HEK293 (cell line): ENCODE data around the gene ITPR2.
A peak's percentile ranks its signal among the peaks of the same experiment; 100 is the strongest.

ENCODE experiments used
- CTCF ChIA-PET: fragments of 350-600 bp; formaldehyde crosslinking; extraction: SDS; loops from one replicate; lab custom pipeline; 2021; ENCODE audit warnings: antibody characterized with exemption; lab: Yijun Ruan, JAX
- POLR2A ChIA-PET: fragments of 300-600 bp; formaldehyde crosslinking; extraction: SDS; loops from one replicate; lab custom pipeline; 2020; ENCODE audit warnings: antibody characterized with exemption, inconsistent platforms; lab: Yijun Ruan, JAX
- H3K27ac ChIP-seq: fragments of 200-500 bp; sonication (Bioruptor generic); 2 replicates; pipeline ENCODE4 v1.5.1; 2014; ENCODE audit warnings: low read depth, low read length, control low read depth, inconsistent platforms; ENCODE audit errors: extremely low read depth
- H3K36me3 ChIP-seq, 2 experiments: fragments of 200-500 bp in 1 of 2; sonication (Bioruptor generic) in 1 of 2; 1 replicate in 1 of 2; 2 replicates in 1 of 2; pipeline ENCODE4 v1.5.1; 2014 to 2017; ENCODE audit warnings: inconsistent platforms in 2 of 2, low read length in 2 of 2; ENCODE audit not compliant: control insufficient read depth in 2 of 2, insufficient read depth in 1 of 2
- H3K4me1 ChIP-seq: fragments of 200-500 bp; sonication (Bioruptor generic); 2 replicates; pipeline ENCODE4 v1.5.1; 2014; ENCODE audit warnings: mild to moderate bottlenecking, low read length, inconsistent platforms; ENCODE audit not compliant: control insufficient read depth, insufficient read depth
- H3K4me3 ChIP-seq: 2 replicates; pipeline ENCODE4 v1.5.1; 2011; ENCODE audit warnings: low read depth, mild to moderate bottlenecking, control low read depth, low read length, moderate library complexity
- H3K9me3 ChIP-seq: fragments of 200-500 bp; sonication (Bioruptor generic); 2 replicates; pipeline ENCODE4 v1.5.1; 2014; ENCODE audit warnings: low read depth, low read length, inconsistent platforms; ENCODE audit not compliant: control insufficient read depth, insufficient read depth
- GLIS1 ChIP-seq: fragments of 450-650 bp; formaldehyde crosslinking; IDR thresholded peaks from 2 replicates; pipeline ENCODE4 v1.5.1; 2016; ENCODE audit warnings: missing biosample characterization, missing genetic modification characterization
- IKZF3 ChIP-seq: fragments of 450-650 bp; IDR thresholded peaks from 2 replicates; pipeline ENCODE4 v1.5.0; 2018; ENCODE audit warnings: missing biosample characterization, mild to moderate bottlenecking, missing genetic modification characterization, moderate library complexity
- PRDM1 ChIP-seq: fragments of 450-650 bp; formaldehyde crosslinking; IDR thresholded peaks from 2 replicates; pipeline ENCODE4; 2016; ENCODE audit warnings: missing biosample characterization, missing genetic modification characterization
- REPIN1 ChIP-seq: fragments of 450-650 bp; formaldehyde crosslinking; IDR thresholded peaks from 2 replicates; pipeline ENCODE4 v1.5.1; 2017; ENCODE audit warnings: missing biosample characterization, missing genetic modification characterization, low read depth
- SETDB1 ChIP-seq: IDR thresholded peaks from one replicate; pipeline ENCODE4 v1.6.1; 2017; ENCODE audit warnings: mild to moderate bottlenecking, low read length, moderate library complexity, mixed read lengths; ENCODE audit not compliant: insufficient read length
- TRIM28 ChIP-seq: IDR thresholded peaks from 2 replicates; pipeline ENCODE4 v1.6.1; 2011; ENCODE audit warnings: low read length, control low read depth, borderline replicate concordance
- ZEB2 ChIP-seq: fragments of 450-650 bp; formaldehyde crosslinking; IDR thresholded peaks from 2 replicates; pipeline ENCODE4 v1.5.1; 2016; ENCODE audit warnings: missing biosample characterization, missing genetic modification characterization
- ZFP3 ChIP-seq: fragments of 450-650 bp; formaldehyde crosslinking; IDR thresholded peaks from 2 replicates; pipeline ENCODE4 v1.5.1; 2016; ENCODE audit warnings: low read depth, missing biosample characterization, missing genetic modification characterization
- ZNF114 ChIP-seq: fragments of 450-650 bp; formaldehyde crosslinking; IDR thresholded peaks from 2 replicates; pipeline ENCODE4 v1.5.0; 2017; ENCODE audit warnings: missing biosample characterization, missing genetic modification characterization
- ZNF239 ChIP-seq: fragments of 450-650 bp; formaldehyde crosslinking; IDR thresholded peaks from 2 replicates; pipeline ENCODE4 v1.5.1; 2016; ENCODE audit warnings: missing biosample characterization, missing genetic modification characterization
- ZNF266 ChIP-seq: fragments of 450-650 bp; formaldehyde crosslinking; IDR thresholded peaks from 2 replicates; pipeline ENCODE4 v1.5.1; 2016; ENCODE audit warnings: missing biosample characterization, missing genetic modification characterization, low read depth
- ZNF560 ChIP-seq: fragments of 450-650 bp; formaldehyde crosslinking; IDR thresholded peaks from 2 replicates; pipeline ENCODE4 v1.5.1; 2017; ENCODE audit warnings: missing biosample characterization, missing genetic modification characterization, borderline replicate concordance
- ZNF600 ChIP-seq: fragments of 450-650 bp; formaldehyde crosslinking; IDR thresholded peaks from 2 replicates; pipeline ENCODE4 v1.5.1; 2016; ENCODE audit warnings: missing biosample characterization, missing genetic modification characterization
- ZNF664 ChIP-seq: fragments of 450-650 bp; formaldehyde crosslinking; IDR thresholded peaks from 2 replicates; pipeline ENCODE4 v1.5.1; 2016; ENCODE audit warnings: missing biosample characterization, missing genetic modification characterization
- ZNF768 ChIP-seq: fragments of 450-650 bp; formaldehyde crosslinking; IDR thresholded peaks from 2 replicates; pipeline ENCODE4 v1.5.1; 2018; ENCODE audit warnings: missing biosample characterization, mild to moderate bottlenecking, missing genetic modification characterization
- ZNF830 ChIP-seq: fragments of 450-650 bp; IDR thresholded peaks from 2 replicates; pipeline ENCODE4 v1.5.0; 2018; ENCODE audit warnings: missing biosample characterization, missing genetic modification characterization, low read depth, mild to moderate bottlenecking, moderate library complexity
- TF ChIP-seq, protein P1 (sequence below): fragments of 450-650 bp; formaldehyde crosslinking; IDR thresholded peaks from 2 replicates; pipeline ENCODE4 v1.5.1; 2016; ENCODE audit warnings: missing biosample characterization, missing genetic modification characterization, low read depth

ITPR2 gene

GRCh38 chr12:26848156-26848825 is 15.3 kb upstream of the ITPR2 start:
- ChIA-PET CTCF (interaction anchor here (0.6 to 2.0 kb wide), 5 partner anchors 29 to 582 kb away, joined by 3 to 13 read pairs (median 3); no protein-coding TSS in a partner anchor), POLR2A (interaction anchor here (0.7 to 1.1 kb wide), 2 partner anchors 15 to 1247 kb away, joined by 3 read pairs; partner anchors contain the start of gene ITPR2)
- Histone ChIP-seq H3K4me3 (no peak overlapping the region), H3K36me3 (no peaks in the 10 kb centered on the region), H3K27ac (no peak overlapping the region), H3K4me1 (no peaks in the 10 kb centered on the region), H3K9me3 (no peaks in the 10 kb centered on the region)
- TF ChIP-seq TRIM28, result no peak
- TF ChIP-seq ZNF664 (tag by site-specific recombination), result 0 out of 2 replicates have a peak, but pooled peaks have one; percentile 44

DNA sequence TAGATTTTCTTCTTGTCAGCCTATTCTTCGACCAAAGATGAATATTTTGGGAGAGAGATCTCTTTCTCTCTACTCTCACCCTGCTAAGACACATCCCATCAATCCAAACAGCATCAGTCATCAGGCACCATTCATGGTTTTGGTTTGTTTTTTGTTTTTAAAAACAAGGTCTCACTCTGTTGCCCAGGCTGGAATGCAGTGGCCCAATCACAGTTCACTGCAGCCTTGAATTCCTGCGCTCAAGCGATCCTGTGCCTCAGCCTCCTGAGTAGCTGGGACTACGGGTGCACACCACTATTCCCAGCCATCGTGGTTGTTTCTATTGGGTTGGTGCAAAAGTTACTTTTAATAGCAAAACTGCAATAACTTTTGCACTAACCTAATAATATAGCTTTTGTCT is 14.4 kb upstream of the ITPR2 start:
- Histone ChIP-seq H3K9me3 (no peaks in the 10 kb centered on the region), H3K27ac (no peak overlapping the region), H3K36me3 (no peaks in the 10 kb centered on the region), H3K4me1 (no peaks in the 10 kb centered on the region), H3K4me3 (no peak overlapping the region)
- POLR2A ChIA-PET, result interaction anchor here (0.7 to 1.1 kb wide), 2 partner anchors 14 to 1246 kb away, joined by 3 read pairs; partner anchors contain the start of gene ITPR2
- CTCF ChIA-PET, result interaction anchor here (0.6 to 2.0 kb wide), 5 partner anchors 30 to 413 kb away, joined by 3 to 13 read pairs (median 3); no protein-coding TSS in a partner anchor
- no peak for TF ChIP-seq ZEB2
- no peak for TF ChIP-seq ZNF560 (tag by site-specific recombination)
- no peak for TF ChIP-seq ZNF664 (tag by site-specific recombination)
- 0 out of 2 replicates have a peak, but pooled peaks have one; percentile 19 for TF ChIP-seq PRDM1

- TF ChIP-seq ZNF114 (no peak), ZNF768 (tag by site-specific recombination) (no peak), GLIS1 (tag by site-specific recombination) (no peak), ZNF239 (tag by site-specific recombination) (no peak), SETDB1 (no peak), REPIN1 (no peak), ZFP3 (tag by site-specific recombination) (no peak), IKZF3 (no peak), ZNF830 (tag by site-specific recombination) (no peak), ZNF600 (tag by site-specific recombination) (no peak)
- TF ChIP-seq, protein P1, sequence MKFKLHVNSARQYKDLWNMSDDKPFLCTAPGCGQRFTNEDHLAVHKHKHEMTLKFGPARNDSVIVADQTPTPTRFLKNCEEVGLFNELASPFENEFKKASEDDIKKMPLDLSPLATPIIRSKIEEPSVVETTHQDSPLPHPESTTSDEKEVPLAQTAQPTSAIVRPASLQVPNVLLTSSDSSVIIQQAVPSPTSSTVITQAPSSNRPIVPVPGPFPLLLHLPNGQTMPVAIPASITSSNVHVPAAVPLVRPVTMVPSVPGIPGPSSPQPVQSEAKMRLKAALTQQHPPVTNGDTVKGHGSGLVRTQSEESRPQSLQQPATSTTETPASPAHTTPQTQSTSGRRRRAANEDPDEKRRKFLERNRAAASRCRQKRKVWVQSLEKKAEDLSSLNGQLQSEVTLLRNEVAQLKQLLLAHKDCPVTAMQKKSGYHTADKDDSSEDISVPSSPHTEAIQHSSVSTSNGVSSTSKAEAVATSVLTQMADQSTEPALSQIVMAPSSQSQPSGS (tag by site-specific recombination), result no peak
- CTCF ChIA-PET, result interaction anchor here (0.9 to 1.9 kb wide), 4 partner anchors 11 to 16 kb away, joined by 3 to 9 read pairs (median 6); partner anchors contain the start of gene ITPR2
- Histone ChIP-seq H3K9me3 (no peaks in the 10 kb centered on the region), H3K36me3 (no peaks in the 10 kb centered on the region), H3K27ac (no peak overlapping the region), H3K4me3 (no peak overlapping the region), H3K4me1 (no peaks in the 10 kb centered on the region)
- POLR2A ChIA-PET, result interaction anchor here (1.0 kb wide), 1 partner anchor 13 kb away, joined by 3 read pairs; the partner anchor contains the start of gene ITPR2
Measured at GRCh38 chr12:26846416-26846815, 13.4 kb upstream of the ITPR2 start.

DNA sequence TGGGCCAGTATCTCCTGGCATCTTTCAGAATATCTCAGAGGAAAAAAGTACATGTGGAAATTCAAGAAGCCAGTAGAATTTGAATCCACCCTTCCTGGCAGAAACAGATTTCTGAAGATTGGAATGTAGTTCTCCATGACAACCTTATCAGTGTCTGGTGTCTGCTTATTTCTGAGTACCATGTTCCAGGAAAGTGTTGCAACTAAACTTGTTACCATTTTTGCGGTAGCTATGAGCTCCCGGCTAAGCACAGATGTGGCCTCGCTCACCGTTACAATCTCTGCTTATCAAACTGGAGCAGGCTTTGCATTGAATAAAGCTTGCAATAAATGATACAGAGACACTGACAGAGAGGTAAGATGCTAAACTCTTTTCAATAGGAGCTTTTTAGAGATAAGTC is 13.0 kb upstream of the ITPR2 start:
- no peak for TF ChIP-seq ZNF266 (tag by site-specific recombination)
- Histone ChIP-seq H3K27ac (no peak overlapping the region), H3K9me3 (no peaks in the 10 kb centered on the region), H3K4me1 (no peaks in the 10 kb centered on the region), H3K36me3 (no peaks in the 10 kb centered on the region), H3K4me3 (no peak overlapping the region)
- POLR2A ChIA-PET, result interaction anchor here (1.0 kb wide), 1 partner anchor 13 kb away, joined by 3 read pairs; the partner anchor contains the start of gene ITPR2
- CTCF ChIA-PET, result interaction anchor here (0.9 to 1.9 kb wide), 4 partner anchors 12 to 17 kb away, joined by 3 to 9 read pairs (median 6); partner anchors contain the start of gene ITPR2
